Nucleus accumbens (tissue), 56 donors: Measurements from ENCODE around the gene EFS.

ENCODE experiments used
- DNase-seq, 56 donors: peaks; one replicate each; lab custom pipeline; 2025; lab: John Stamatoyannopoulos, UW

Gene EFS, protein sequence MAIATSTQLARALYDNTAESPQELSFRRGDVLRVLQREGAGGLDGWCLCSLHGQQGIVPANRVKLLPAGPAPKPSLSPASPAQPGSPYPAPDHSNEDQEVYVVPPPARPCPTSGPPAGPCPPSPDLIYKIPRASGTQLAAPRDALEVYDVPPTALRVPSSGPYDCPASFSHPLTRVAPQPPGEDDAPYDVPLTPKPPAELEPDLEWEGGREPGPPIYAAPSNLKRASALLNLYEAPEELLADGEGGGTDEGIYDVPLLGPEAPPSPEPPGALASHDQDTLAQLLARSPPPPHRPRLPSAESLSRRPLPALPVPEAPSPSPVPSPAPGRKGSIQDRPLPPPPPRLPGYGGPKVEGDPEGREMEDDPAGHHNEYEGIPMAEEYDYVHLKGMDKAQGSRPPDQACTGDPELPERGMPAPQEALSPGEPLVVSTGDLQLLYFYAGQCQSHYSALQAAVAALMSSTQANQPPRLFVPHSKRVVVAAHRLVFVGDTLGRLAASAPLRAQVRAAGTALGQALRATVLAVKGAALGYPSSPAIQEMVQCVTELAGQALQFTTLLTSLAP

DNA sequence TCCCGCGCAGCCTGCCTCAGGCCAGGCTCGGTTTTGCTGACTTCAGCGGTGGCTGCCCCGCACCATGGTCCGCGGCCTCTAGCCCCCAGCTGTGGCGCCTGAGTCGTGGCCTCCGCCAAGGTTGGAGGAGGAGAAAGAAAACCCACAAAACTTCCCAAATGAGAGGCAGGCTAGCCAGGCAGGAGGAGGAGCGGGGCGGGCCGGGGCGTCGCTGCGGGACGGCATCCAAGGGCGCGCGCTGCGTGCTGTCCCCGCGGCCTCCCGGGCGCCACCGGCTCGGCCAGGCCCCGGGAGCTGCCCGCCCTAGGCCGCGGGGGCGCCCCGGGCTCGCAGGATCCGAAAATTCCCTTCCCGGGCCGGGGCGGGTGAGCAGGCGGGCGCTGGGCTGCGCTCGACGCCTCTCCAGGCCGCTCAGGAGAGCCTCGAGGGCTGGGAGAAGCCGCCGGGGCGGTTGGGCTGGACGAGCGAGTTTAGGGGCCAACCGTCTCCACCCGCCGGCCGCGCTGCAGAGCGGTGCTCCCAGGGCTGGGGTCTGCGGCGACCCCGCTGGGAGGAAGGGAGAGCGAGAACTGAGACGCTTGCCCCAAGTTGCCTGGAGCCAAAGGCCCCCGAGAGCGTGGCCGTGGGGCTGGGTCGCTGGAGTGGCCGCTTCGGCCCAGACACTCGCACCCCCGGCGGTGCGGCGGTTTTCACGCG, at the start of gene EFS:
Gene EFS, minus strand, starts transcription at position 137 of the 696 bp plus-strand sequence. CDS start 147 bp downstream, outside the sequence.
- peak in 38 of 56 donors; percentile 12 to 75 (median 44) for DNase-seq

DNA sequence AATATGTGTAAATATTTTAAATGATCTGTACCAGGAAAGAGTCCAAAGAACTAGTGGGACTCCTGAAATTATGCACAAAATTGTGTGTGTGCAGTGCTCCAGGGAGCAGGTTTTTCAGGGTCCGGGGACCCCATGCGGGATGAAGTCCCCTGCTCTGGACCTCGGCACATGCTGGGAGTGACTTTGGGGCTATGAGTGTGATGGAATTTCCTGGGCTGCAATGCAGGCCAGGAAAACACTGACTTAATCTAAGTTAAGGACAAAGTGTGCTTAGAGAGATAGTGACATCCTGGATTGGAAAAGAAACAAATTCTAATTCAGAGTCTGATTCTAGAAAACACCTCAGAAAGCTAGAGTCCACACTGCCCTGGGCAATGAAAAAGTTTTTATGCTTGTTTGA, 49.3 kb upstream of the EFS start:
- no peak for DNase-seq

DNA sequence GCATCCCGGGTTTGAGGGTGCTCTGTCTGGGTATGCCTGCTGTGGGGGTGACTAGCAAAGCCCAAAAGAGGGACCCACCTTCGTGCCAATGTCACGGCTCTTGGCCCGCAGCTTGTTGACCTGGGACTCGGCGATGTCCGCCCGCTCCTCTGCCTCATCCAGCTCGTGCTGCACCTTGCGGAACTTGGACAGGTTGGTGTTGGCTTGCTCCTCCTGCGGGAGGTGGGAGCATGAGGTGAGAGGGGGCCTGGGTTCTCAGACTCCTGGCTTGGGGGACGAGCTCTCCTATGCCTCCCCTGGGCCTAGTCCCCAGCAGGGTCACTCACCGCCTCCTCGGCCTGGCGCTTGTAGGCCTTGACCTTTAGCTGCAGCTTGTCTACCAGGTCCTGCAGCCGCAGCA, 48.7 kb upstream of the EFS start:
- DNase-seq: no peak

DNA sequence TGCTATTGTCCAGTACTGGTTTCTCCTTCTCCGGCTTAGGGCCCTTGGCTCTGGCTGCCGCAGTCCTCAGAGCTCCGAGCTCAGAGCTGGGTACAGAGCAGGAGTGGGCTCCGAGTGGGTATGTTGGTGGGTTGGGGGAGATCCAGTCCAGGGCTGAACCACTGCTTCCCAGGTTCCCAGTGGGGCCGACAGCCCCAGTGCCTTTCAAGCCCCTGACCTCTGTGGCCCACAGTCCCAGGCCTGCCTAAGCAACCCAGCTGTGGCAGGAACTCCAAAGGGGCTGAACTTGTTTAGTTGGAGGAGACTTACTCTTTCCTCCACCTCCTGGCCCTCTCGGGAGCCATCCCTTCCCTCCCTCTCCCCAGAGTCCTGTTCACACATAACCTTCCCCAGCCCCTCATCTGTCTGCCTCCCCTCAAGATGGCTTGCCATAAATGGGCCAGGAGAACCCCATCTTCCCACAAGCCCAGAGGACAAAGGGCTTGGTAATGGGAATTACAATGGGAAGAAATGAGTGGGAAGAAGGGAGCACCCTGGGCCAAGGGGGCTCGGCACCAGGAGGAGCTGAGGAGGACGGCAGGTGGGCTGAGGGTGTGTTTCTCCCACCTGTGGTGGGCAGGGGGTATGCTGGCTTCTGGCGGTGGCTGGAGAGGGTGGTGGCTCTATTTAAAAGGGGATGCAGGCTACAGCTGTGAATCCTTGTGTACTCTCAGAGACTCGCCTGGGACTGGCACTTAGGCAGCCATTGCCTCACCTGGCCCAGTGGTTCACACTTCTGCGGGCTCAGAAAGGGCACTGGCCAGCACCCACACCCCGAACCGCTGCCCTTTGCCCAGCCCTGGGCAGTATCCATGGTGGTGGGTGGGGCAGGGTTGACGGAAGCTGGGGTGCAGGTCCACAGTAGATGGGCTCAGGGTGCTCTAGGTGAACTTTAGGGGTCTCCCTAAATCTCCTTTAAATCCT, 46.9 kb upstream of the EFS start:
- DNase-seq: no peak

DNA sequence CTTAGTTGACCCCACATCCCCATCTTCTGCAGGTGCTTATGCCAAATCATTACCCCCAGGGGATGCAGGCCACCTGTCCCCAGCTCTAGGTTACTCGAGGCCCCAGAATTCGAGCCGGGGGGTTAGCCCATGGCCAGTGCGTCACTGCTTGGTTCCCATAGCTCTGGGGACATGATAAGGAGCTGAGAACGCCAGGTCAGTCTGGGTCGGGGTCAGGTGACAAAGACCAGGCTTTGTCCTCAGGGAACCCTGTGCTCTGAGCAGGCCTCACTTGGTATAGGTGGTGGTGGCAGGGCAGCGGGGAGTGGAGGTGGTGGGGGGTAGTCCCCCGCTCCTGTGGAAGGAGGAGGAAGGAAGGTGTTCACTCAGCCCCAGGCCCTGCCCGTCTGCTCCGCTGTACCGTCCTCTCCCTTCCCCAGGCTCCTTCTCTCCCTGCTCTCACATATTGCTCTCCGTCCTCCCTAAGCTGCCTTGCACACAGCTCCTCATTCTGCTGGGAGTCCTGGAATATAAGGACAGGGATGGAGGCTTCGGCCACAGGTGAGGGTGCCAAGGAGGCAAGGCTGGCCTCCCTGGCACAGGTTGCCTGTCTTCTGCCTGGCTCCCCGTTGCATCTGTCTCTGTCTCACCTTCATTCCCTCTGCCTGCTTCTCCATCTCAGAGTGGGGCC, 45.1 kb upstream of the EFS start:
- DNase-seq: no peak

DNA sequence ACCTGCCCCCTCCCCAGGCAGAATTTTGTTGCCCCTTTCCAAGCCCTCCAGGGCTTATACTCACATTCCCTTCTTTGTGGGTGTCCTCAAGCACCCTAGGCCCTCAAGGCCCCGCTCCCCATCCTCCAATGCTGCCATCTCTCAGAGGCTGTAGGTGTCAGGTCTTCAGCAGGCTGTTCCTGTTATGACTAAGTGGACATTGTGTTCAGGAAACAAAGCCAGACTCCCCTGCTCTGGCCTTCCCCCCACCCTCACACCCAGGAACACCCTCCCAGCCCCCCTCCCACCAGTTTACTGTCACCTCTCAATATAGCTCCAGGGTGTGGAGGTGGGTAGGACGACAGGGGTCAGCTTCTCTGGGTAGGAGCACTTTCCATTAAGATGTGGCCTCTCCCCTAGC, 44.5 kb upstream of the EFS start:
- DNase-seq: no peak

DNA sequence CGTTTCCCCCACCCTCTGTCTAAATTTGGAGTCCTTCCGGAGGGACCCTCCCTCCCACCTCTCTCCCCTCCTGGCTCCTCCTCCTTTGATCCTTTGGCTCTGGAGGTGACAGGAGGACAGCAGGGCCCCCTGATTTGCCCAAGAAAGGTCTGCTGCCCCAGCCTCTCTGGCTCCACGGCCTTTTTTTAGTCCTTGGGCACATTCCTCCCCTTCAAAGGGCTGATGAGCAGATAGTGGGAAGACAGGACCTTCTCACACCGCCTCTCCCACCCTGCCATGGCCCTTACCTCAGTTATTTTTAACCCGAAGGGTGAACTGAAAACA, 43.3 kb upstream of the EFS start:
- DNase-seq: no peak

DNA sequence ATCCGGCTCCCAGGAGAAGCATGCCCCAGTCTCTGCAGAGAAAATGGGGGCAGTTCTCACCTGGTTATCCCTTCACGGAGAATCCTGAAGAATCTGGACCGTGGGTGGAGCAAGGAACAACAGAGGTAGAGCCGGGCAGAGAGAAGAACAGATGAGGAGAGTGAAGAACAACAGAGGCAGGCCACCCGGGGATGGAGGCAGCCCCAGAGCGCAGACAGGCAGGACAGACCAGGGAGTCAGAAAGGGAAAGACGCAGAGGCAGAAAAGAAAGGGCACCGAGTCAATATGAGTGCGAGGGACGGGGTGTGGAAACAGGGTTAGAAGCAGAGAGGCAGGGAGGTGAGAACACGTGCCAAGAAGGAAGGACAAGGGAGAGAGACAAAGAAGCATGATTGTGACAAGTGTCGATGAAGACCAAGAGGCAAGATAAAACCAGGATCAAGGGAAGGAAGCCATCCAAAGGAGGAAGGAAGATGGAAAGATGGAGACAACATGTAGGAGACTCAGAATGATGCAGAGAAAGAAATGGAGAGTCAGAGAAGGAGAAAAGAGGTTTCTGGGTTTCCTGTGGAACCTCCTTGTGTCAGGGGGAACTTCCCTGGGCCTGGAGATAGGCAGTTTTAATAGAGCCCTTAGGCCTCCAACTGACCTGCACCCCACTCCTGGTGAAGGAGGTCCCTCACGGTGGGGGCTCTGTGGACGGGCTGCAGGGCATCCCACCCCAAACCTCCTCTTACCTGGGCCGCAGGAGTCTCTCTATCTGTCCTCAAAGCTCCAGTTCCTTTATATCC, 42.7 kb upstream of the EFS start, which contains the start of gene MYH6:
Gene MYH6, minus strand, starts transcription at position 758 of the 791 bp plus-strand sequence. CDS start 1,050 bp downstream, outside the sequence.
- no peak for DNase-seq

DNA sequence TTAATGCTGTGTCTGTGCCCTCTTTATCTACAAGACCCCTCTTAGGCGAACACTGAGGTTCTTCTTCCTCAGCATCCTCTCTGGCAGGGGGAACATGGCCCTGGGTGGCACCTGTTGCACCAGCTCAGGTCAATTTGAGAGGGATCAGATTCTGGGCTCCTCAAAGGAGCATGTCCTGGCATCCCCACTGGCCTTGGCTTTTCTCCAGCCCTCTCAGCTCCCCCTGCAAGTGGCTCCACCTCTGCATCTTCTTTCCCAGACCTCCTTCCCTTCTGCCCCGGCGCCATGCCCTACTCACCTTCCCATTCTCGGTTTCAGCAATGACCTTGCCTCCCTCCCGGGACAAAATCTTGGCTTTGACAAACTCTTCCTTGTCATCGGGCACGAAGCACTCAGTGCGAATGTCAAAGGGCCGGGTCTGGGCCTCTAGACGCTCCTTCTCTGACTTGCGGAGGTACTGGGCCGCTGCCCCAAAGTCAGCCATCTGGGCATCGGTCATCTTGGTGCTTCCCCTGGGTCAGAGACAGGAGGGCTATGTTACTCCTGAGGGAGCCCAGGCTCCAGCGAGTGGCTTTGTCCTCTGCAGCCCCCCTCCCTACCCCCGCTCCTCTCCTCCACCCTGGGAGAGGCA, 41.9 kb upstream of the EFS start:
- DNase-seq: no peak

DNA sequence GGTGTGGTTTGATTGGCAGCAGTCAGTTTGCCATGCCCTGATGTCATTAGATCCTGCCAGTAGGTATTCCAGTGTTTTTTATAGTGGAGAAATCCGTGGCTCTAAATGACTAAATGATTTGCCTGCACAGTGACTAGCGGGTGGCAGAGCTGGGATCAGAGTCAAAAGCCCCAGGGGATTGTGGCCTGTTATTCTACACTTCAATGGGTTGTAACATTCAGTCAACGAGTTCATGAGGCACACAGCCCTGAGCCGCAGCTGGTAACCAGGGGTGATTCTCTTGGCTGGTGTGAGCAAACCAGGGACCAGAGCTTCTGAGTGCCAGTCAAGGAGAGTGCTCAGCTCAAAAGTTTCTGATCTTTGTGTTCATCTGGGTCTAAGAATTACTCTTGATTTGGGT, 41.3 kb upstream of the EFS start:
- peak in 7 of 56 donors; percentile 1 to 34 (median 12) for DNase-seq

DNA sequence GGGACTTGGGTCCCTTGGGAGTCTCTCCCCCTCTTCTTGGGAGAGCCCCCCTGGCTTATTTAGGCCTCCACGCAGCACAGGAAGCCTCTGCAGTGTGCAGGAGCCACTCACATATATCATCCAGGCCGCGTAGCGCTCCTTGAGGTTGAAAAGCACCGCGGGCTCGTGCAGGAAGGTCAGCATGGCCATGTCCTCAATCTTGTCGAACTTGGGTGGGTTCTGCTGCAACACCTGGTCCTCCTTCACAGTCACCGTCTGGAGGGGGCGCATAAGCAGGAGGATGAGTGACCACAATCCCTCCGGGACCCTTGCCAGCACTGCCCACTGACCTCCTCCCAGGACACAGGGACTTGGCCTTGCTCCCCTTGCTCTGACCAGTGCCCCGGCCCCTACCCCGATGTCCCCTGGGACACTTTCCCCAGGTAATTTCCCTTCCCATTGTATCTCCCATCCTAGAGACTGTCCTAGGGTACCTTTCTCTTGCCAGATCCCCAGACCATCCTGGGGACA, 40.6 kb upstream of the EFS start:
- DNase-seq: no peak

DNA sequence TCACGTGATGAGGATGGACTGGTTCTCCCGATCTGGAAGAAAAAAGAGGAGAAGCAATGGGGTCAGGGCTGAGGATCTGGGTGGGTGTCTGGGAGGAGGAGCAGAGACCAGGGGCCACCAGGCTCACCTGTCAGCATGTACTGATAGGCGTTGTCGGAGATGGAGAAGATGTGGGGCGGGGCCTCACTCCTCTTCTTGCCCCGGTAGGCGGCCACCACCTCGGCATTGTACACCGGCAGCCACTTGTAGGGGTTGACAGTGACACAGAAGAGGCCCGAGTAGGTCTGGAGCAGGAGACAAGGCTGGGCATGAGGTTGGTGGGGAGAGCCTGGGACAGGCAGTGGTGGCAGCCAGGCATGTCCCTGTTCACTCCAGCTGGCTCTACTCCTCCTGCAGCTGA, 40.1 kb upstream of the EFS start:
- DNase-seq: no peak

DNA sequence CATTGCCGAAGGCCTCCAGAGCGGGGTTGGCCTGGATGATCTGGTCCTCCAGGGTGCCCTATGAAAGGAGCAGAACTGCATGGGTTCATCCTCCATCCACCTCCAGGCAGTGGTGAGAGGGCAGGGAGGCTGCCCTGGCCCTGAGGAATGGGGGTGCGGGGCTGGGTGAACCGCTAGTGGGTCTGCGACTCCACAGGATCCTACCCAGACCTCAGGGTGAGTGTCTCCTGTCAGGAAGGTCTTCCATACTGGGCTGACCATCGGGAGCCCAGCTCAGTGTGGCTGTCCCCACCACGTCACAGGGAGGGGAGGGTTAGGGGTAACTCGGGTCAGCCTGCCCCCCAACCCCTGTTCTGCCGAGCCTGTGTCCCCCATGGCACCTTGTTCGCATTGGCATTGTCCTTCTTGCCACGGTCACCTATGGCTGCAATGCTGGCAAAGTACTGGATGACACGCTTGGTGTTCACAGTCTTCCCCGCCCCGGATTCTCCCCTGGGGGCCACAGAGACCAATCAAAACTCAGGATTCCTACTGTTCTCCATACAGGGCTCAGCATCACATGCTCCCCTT, 39.4 kb upstream of the EFS start:
- DNase-seq: no peak

DNA sequence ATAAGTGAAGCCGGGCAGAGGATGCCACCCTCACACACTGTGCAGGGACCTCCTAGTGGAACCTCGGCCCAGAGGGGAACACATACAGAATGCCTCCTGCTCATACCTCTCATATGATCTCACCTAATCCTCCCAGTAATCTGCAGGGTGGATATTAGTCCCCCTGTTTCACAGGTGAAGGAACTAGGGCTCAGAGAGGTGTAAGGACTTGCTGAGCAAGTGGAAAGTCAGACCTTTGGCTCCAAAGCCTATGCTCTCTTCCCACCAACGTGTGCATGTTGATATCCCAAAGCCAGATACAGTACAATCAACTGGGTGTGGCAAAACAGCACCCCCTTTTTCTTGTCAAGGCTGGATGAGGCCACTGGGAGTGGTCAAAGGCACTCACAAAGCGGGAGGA, 38.9 kb upstream of the EFS start:
- no peak for DNase-seq

DNA sequence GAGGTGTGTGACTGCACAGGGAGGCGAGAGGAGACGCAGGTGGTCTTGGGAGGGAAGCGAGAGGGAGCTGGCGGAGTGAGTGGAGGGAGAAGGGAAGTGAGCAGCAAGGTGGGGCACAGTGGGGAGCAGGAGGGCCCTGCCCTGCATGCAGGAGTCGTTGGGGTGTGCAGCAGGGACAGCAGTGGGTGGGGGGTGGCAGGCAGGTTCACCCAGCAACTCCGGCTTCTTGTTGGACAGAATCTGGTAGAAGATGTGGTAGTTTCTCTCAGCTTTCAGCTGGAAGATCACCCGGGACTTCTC, 38.1 kb upstream of the EFS start:
- no peak for DNase-seq

DNA sequence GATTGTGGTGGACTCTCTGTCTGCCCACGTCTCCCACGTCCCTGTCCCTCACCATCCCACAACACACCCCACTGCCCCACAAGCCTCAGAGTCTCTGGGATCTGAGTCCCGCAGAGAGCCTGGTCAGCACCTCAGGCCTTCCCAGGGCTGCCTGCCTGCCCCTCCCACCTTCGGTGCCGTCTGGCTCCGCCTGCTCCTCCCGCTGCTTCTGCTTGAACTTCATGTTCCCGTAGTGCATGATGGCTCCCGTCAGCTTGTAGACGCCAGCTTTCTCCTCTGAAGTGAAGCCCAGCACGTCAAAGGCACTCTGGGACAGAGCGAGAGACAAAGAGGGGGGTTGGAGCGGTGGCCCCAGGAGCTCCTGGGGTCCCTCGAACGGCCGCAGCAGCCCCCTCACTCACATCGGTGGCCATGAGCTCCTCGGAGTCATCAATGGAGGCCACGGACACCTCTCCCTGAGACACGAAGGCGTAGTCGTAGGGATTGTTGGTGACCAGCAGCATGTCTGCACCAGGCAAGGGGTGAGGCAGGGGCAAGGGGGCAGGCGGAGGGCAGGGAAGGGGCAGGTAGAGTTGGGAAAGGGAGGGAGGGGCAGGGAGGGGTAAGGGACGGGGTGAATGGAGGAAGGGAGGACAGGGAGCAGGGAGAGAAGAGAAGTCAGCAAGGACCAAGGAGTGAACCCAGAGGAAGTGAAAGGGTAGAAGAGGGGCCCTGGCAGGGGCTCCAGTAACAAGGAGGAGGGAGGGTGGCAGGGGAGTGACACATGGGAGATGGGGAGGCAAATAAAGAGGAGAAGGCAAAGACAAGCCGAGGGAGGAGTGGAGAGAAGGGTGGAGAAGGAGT, 37.5 kb upstream of the EFS start:
- no peak for DNase-seq

DNA sequence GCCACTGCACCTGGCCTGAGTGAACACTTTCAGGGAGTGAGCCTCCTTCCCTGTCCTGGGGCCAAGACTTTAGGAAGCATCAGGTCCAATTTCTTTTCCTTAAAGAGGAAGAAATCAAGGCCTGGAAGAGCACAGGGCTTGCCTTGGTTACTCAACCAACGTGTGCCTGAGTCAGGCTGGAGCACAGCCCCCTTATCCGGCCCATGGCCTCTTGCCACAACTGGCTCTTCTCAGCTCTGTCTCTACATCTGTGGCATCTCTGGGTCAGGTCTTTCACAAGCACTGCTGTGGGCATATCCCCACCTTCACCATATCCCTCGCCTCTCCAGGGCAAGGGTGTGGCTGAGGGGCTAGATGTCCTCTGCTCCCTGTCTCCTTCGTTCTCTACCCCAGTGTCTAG, 36.3 kb upstream of the EFS start:
- no peak for DNase-seq
